H1 (cell line): ENCODE data around the gene ANKLE1. TPM values are rescaled to one million over a fixed set of nuclear protein-coding genes. Genes with fewer than 3 reads are reported as not detected.

Source experiments
- CTCF ChIA-PET: fragments of 300-600 bp; sonication (Branson Sonifier 250); formaldehyde crosslinking; loops from one replicate; lab custom pipeline; 2021; ENCODE audit not compliant: partially characterized antibody; lab: Charles Lee
- POLR2A ChIA-PET: fragments of 300-600 bp; sonication (Branson Sonifier 250); formaldehyde crosslinking; loops from one replicate; lab custom pipeline; 2021; ENCODE audit warnings: inconsistent platforms; ENCODE audit not compliant: partially characterized antibody; lab: Charles Lee
- DNase-seq, 2 experiments: peaks; one replicate each; pipeline versions ENCODE4 v3.0.0 to v3.0.0-alpha.2; 2010 to 2022; ENCODE audit warnings: low spot score in 2 of 2, low read depth in 1 of 2, mixed read lengths in 1 of 2
- FAIRE-seq: peaks from 2 replicates; lab custom pipeline; 2011; peaks lifted over from hg19 to GRCh38; lab: Jason Lieb, UNC
- H2AFZ ChIP-seq: 2 replicates; pipeline ENCODE4 v1.8.1; 2012; ENCODE audit warnings: low read length, inconsistent platforms
- H2AK5ac ChIP-seq: 2 replicates; pipeline ENCODE4 v1.6.1; 2013; ENCODE audit warnings: low read depth, low read length
- H2BK120ac ChIP-seq: replicated peaks from 2 replicates; pipeline ENCODE3; 2013; ENCODE audit warnings: low read depth, low read length, inconsistent platforms
- H2BK12ac ChIP-seq: 2 replicates; pipeline ENCODE4 v1.6.1; 2013; ENCODE audit warnings: low read depth, low read length
- H2BK15ac ChIP-seq: 2 replicates; pipeline ENCODE4 v1.6.1; 2013; ENCODE audit warnings: low read length
- H2BK20ac ChIP-seq: 2 replicates; pipeline ENCODE4 v1.6.1; 2013; ENCODE audit warnings: low read length
- H2BK5ac ChIP-seq: 2 replicates; pipeline ENCODE4 v1.6.1; 2013; ENCODE audit warnings: low read depth, low read length
- H3K14ac ChIP-seq: 2 replicates; pipeline ENCODE4 v1.6.1; 2013; ENCODE audit warnings: inconsistent platforms; ENCODE audit not compliant: insufficient read length
- H3K18ac ChIP-seq: 2 replicates; pipeline ENCODE4 v1.6.1; 2013; ENCODE audit warnings: low read length; ENCODE audit errors: extremely low read depth
- H3K23ac ChIP-seq: 2 replicates; pipeline ENCODE4 v1.6.1; 2013; ENCODE audit warnings: inconsistent platforms; ENCODE audit not compliant: insufficient read length
- H3K23me2 ChIP-seq: 2 replicates; pipeline ENCODE4 v1.6.1; 2013; ENCODE audit warnings: low read depth, low read length
- H3K27ac ChIP-seq: 2 replicates; pipeline ENCODE4 v1.6.1; 2011; ENCODE audit warnings: low read depth, low read length, inconsistent platforms
- H3K27me3 ChIP-seq, 4 experiments: replicated peaks in 1 of 4; 1 replicate in 1 of 4; 2 replicates in 3 of 4; pipeline versions ENCODE4 v1.6.1 to v1.8.1; 2011 to 2013; ENCODE audit warnings: low read length in 3 of 4, mild to moderate bottlenecking in 3 of 4, inconsistent platforms in 2 of 4, mixed read lengths in 2 of 4, moderate library complexity in 1 of 4; ENCODE audit not compliant: control insufficient read depth in 3 of 4, insufficient read depth in 3 of 4; ENCODE audit errors: extremely low read depth in 1 of 4
- H3K36me3 ChIP-seq, 4 experiments: 2 replicates each; pipeline versions ENCODE4 v1.6.1 to v1.8.1; 2011 to 2013; ENCODE audit warnings: mild to moderate bottlenecking in 4 of 4, low read length in 3 of 4, moderate library complexity in 2 of 4, control low read depth in 1 of 4, inconsistent platforms in 1 of 4; ENCODE audit not compliant: insufficient read depth in 4 of 4, control insufficient read depth in 2 of 4
- H3K4ac ChIP-seq: replicated peaks from 2 replicates; pipeline ENCODE3; 2013; ENCODE audit warnings: low read length, low read depth, mixed read lengths, inconsistent platforms; ENCODE audit not compliant: insufficient read length
- H3K4me1 ChIP-seq, 4 experiments: replicated peaks in 1 of 4; 1 replicate in 1 of 4; 2 replicates in 3 of 4; pipeline versions ENCODE4 v1.6.1 to v1.8.1; 2011 to 2013; ENCODE audit warnings: low read length in 3 of 4, inconsistent platforms in 2 of 4, mixed read lengths in 1 of 4; ENCODE audit not compliant: insufficient read depth in 4 of 4, control insufficient read depth in 3 of 4
- H3K4me2 ChIP-seq, 2 experiments: 2 replicates each; pipeline versions ENCODE4 v1.6.1 to v1.8.1; 2011 to 2013; ENCODE audit warnings: low read depth in 2 of 2, low read length in 2 of 2, control low read depth in 1 of 2, inconsistent platforms in 1 of 2, mild to moderate bottlenecking in 1 of 2; ENCODE audit not compliant: insufficient read depth in 1 of 2
- H3K4me3 ChIP-seq, 4 experiments: fragments of 200-600, 300-600 bp in 1 of 4; sonication (generic), shearing (Covaris generic), sonication (Bioruptor Twin) in 1 of 4; 2 replicates each; pipeline versions ENCODE4 v1.5.1 to v1.8.1; 2011 to 2016; ENCODE audit warnings: low read length in 4 of 4, low read depth in 3 of 4, control low read depth in 2 of 4, inconsistent platforms in 2 of 4, mild to moderate bottlenecking in 2 of 4, mixed read lengths in 1 of 4, moderate library complexity in 1 of 4; ENCODE audit not compliant: insufficient read depth in 2 of 4; ENCODE audit errors: extremely low read depth in 1 of 4
- H3K56ac ChIP-seq: replicated peaks from 2 replicates; pipeline ENCODE3; 2013; ENCODE audit warnings: low read depth, mild to moderate bottlenecking, mixed read lengths, low read length, inconsistent platforms; ENCODE audit not compliant: insufficient read length
- H3K79me1 ChIP-seq: 2 replicates; pipeline ENCODE4 v1.6.1; 2013; ENCODE audit warnings: low read depth, low read length, control low read depth
- H3K79me2 ChIP-seq, 2 experiments: 2 replicates each; pipeline versions ENCODE4 v1.6.1 to v1.8.1; 2012 to 2013; ENCODE audit warnings: low read length in 2 of 2, mild to moderate bottlenecking in 2 of 2, inconsistent platforms in 1 of 2; ENCODE audit not compliant: insufficient read depth in 2 of 2, control insufficient read depth in 1 of 2
- H3K9ac ChIP-seq, 4 experiments: replicated peaks in 1 of 4; 1 replicate in 1 of 4; 2 replicates in 3 of 4; pipeline versions ENCODE4 v1.6.1 to v1.8.1; 2011 to 2013; ENCODE audit warnings: low read depth in 3 of 4, low read length in 3 of 4, control low read depth in 2 of 4, mild to moderate bottlenecking in 2 of 4, moderate library complexity in 2 of 4, inconsistent platforms in 1 of 4; ENCODE audit errors: extremely low read depth in 1 of 4
- H3K9me3 ChIP-seq, 2 experiments: 2 replicates each; pipeline versions ENCODE4 v1.6.1 to v1.8.1; 2012 to 2013; ENCODE audit warnings: mild to moderate bottlenecking in 2 of 2, moderate library complexity in 2 of 2, control low read depth in 1 of 2, inconsistent platforms in 1 of 2, low read depth in 1 of 2, low read length in 1 of 2, mixed read lengths in 1 of 2; ENCODE audit not compliant: insufficient read depth in 2 of 2
- H4K20me1 ChIP-seq, 2 experiments: replicated peaks in 1 of 2; 2 replicates each; pipeline versions ENCODE3 to v1.8.1; 2011 to 2013; ENCODE audit warnings: inconsistent platforms in 2 of 2, low read length in 2 of 2, mild to moderate bottlenecking in 1 of 2; ENCODE audit not compliant: insufficient read depth in 2 of 2, control insufficient read depth in 1 of 2
- H4K5ac ChIP-seq: 2 replicates; pipeline ENCODE4 v1.6.1; 2013; ENCODE audit warnings: low read length, low read depth, mixed read lengths, inconsistent platforms; ENCODE audit not compliant: insufficient read length
- H4K8ac ChIP-seq: 2 replicates; pipeline ENCODE4 v1.8.0; 2013; ENCODE audit warnings: mild to moderate bottlenecking, moderate library complexity, low read length, inconsistent platforms; ENCODE audit not compliant: insufficient read depth; ENCODE audit errors: extremely low read depth
- H4K91ac ChIP-seq: replicated peaks from 2 replicates; pipeline ENCODE3; 2013; ENCODE audit warnings: low read length, mixed read lengths, inconsistent platforms; ENCODE audit not compliant: insufficient read length
- CBX5 ChIP-seq: fragments of 300-800, 300-1000 bp; sonication (generic); IDR thresholded peaks from 2 replicates; pipeline ENCODE4 v1.7.1; 2016; ENCODE audit warnings: antibody characterized with exemption, low read length, low read depth
- CREB1 ChIP-seq: IDR thresholded peaks from 2 replicates; pipeline ENCODE4 v1.6.1; 2012; ENCODE audit warnings: inconsistent platforms
- GABPA ChIP-seq: IDR thresholded peaks from 2 replicates; pipeline ENCODE4 v1.6.1; 2011; ENCODE audit warnings: mild to moderate bottlenecking, low read length, moderate library complexity, borderline replicate concordance; ENCODE audit not compliant: insufficient read depth
- GTF2F1 ChIP-seq: IDR thresholded peaks from 2 replicates; pipeline ENCODE4 v1.6.1; 2012; ENCODE audit warnings: low read depth, low read length, improper control_type of control experiment, borderline replicate concordance
- HDAC2 ChIP-seq, 2 experiments: fragments of 300-600 bp in 1 of 2; sonication (generic) in 1 of 2; IDR thresholded peaks; 2 replicates each; pipeline ENCODE4 v1.6.1; 2011 to 2012; ENCODE audit warnings: low read depth in 2 of 2, low read length in 2 of 2, mild to moderate bottlenecking in 2 of 2, moderate library complexity in 2 of 2, borderline replicate concordance in 1 of 2, inconsistent platforms in 1 of 2
- JUND ChIP-seq: IDR thresholded peaks from 2 replicates; pipeline ENCODE4 v1.6.1; 2011; ENCODE audit warnings: mild to moderate bottlenecking, improper control_type of control experiment, low read length
- POU5F1 ChIP-seq: IDR thresholded peaks from 2 replicates; pipeline ENCODE4 v1.6.1; 2011; ENCODE audit warnings: low read depth, mild to moderate bottlenecking, low read length, moderate library complexity
- RFX5 ChIP-seq: IDR thresholded peaks from 2 replicates; pipeline ENCODE4 v1.6.1; 2011; ENCODE audit warnings: low read depth, low read length, improper control_type of control experiment, borderline replicate concordance
- SIN3A ChIP-seq, 2 experiments: IDR thresholded peaks in 1 of 2; conservative IDR thresholded peaks in 1 of 2; 2 replicates each; pipeline ENCODE4 v1.6.1; 2011 to 2012; ENCODE audit warnings: low read length in 2 of 2, improper control_type of control experiment in 1 of 2, low read depth in 1 of 2, mild to moderate bottlenecking in 1 of 2
- SIRT6 ChIP-seq: IDR thresholded peaks from one replicate; pipeline ENCODE4 v1.7.1; 2012; ENCODE audit warnings: low read length, inconsistent platforms
- SP2 ChIP-seq: IDR thresholded peaks from 2 replicates; pipeline ENCODE4 v1.6.1; 2012; ENCODE audit warnings: mild to moderate bottlenecking, low read length, inconsistent platforms
- USF2 ChIP-seq: IDR thresholded peaks from 2 replicates; pipeline ENCODE4 v1.6.1; 2011; ENCODE audit warnings: low read length, improper control_type of control experiment
- WGBS, 2 experiments: shearing (Covaris generic) in 1 of 2; methylation state at CpG; one replicate each; pipeline versions ENCODE4 v1.1.6 to v1.1.7; 2013 to 2015; ENCODE audit warnings: low lambda C conversion rate in 2 of 2, mixed read lengths in 2 of 2, inconsistent platforms in 1 of 2, low coverage in 1 of 2, missing lambda C conversion rate in 1 of 2; ENCODE audit not compliant: insufficient replicate concordance in 2 of 2, insufficient coverage in 1 of 2, insufficient read length in 1 of 2; ENCODE audit errors: extremely low coverage in 1 of 2, missing lambda C conversion rate in 1 of 2; 5-methylcytosine and 5-hydroxymethylcytosine counted together
- polyA plus RNA-seq, 7 experiments: library from polyadenylated mRNA; depleted of rRNA in 3 of 7; stranded (reverse) in 5 of 7; unstranded in 2 of 7; fragments of >200 nt in 5 of 7; fragments of 200-250 nt in 2 of 7; gene quantifications; 1 replicate in 5 of 7; 2 replicates in 1 of 7; 4 replicates in 1 of 7; pipeline versions ENCODE4 v1.2.1 to v1.2.3, GENCODE V29; 2011 to 2013; ENCODE audit warnings: missing spikeins in 2 of 7, mixed read lengths in 2 of 7
- total RNA-seq: library from RNA; stranded (reverse); fragmentation: NEBNext Ultra II Directional; extraction: Animal tissue kit (Norgen Biotek cat#: 25700); gene quantifications from 2 replicates; pipeline ENCODE4 v1.2.1, GENCODE V29; 2021

ANKLE1 gene
- total and polyA plus RNA-seq, 2 of the 8 experiments (the other 6 are each of a cell fraction or from before 2014, with no cell fraction given): 6.1 to 9.6 TPM

GRCh38 chr19:17232258-17232657 lies 49.4 kb upstream of the ANKLE1 start:
- no peak overlapping the region for H2BK120ac ChIP-seq
- no peak overlapping the region for H2AFZ ChIP-seq
- ChIA-PET CTCF (interaction anchor here (0.8 to 1.2 kb wide), 3 partner anchors 11 to 51 kb away, joined by 3 read pairs; no protein-coding TSS in a partner anchor), POLR2A (interaction anchor here (0.6 to 12.3 kb wide), 6 partner anchors 11 to 193 kb away, joined by 3 to 118 read pairs (median 5); partner anchors contain the start of genes NR2F6 and USE1)
- 96% methylated on average over 25 of the region's 25 CpGs; no CpG with 5 or more reads in 1 of the 2 experiments for WGBS, 2 experiments
- H3K14ac ChIP-seq: no peak overlapping the region
- no peak overlapping the region for H2BK12ac ChIP-seq
- no peak overlapping the region for H3K4me3 ChIP-seq
- no peak overlapping the region for H3K23ac ChIP-seq
- no peak overlapping the region for H2BK15ac ChIP-seq
- H3K4ac ChIP-seq: no peak overlapping the region
- H3K36me3 ChIP-seq: peaks cover 4 to 34% (median 13%) of the 10 kb centered on the region in 4 experiments; a peak in 7 of 8 replicates
- FAIRE-seq: no peak
- H3K23me2 ChIP-seq: peaks cover 4% of the 10 kb centered on the region; the same call in 1 of the 2 replicates
- peaks cover 17% of the 10 kb centered on the region for H3K79me1 ChIP-seq
- H4K8ac ChIP-seq: no peak overlapping the region
- no peak overlapping the region for H3K4me2 ChIP-seq
- H3K56ac ChIP-seq: no peak overlapping the region
- H2BK5ac ChIP-seq: no peak overlapping the region
- no peaks in the 10 kb centered on the region for H3K9me3 ChIP-seq
- no peak overlapping the region for H3K27ac ChIP-seq
- no peaks in the 10 kb centered on the region for H3K27me3 ChIP-seq
- peaks cover 5 to 32% of the 10 kb centered on the region in 2 experiments; a peak in 3 of 4 replicates for H3K79me2 ChIP-seq
- H4K91ac ChIP-seq: no peak overlapping the region
- H3K18ac ChIP-seq: no peak overlapping the region
- H4K5ac ChIP-seq: no peak overlapping the region
- no peak overlapping the region for H2AK5ac ChIP-seq
- H4K20me1 ChIP-seq: peaks cover 9 to 19% of the 10 kb centered on the region in 2 experiments
- no peak overlapping the region for H3K9ac ChIP-seq
- peaks cover 3 to 15% (median 10%) of the 10 kb centered on the region in 4 experiments for H3K4me1 ChIP-seq
- no peak overlapping the region for H2BK20ac ChIP-seq
- DNase-seq: no peak
- TF ChIP-seq SIN3A (conservative IDR thresholded peaks at IDR 0.05 in 1 of 2, IDR thresholded peaks at IDR 0.05 in 1 of 2; ENCODE audit: low read depth in 1 of 2, low read length in 2 of 2) (no peak), CREB1 (no peak), GABPA (no peak), GTF2F1 (no peak), HDAC2 (IDR thresholded peaks at IDR 0.05; ENCODE audit: borderline replicate concordance in 1 of 2, low read depth in 2 of 2, low read length in 2 of 2) (no peak), JUND (no peak), CBX5 (no peak), SP2 (no peak), POU5F1 (no peak), RFX5 (no peak), SIRT6 (no peak), USF2 (no peak)
